GM12872 (cell line): ENCODE measurements around the gene SLC4A9.

Experiments used
- CTCF ChIP-seq: IDR thresholded peaks from 3 replicates; pipeline ENCODE4 v1.5.1; 2011; ENCODE audit warnings: low read depth, mild to moderate bottlenecking, low read length, moderate library complexity; ENCODE audit not compliant: insufficient read depth

SLC4A9 gene

GRCh38 chr5:140339636-140340035, 20.4 kb upstream of the SLC4A9 start:
- TF ChIP-seq CTCF = no peak

GRCh38 chr5:140340605-140341121, 19.3 kb upstream of the SLC4A9 start:
- TF ChIP-seq CTCF = no peak

- no peak for TF ChIP-seq CTCF
These were observed 18.4 kb upstream of the SLC4A9 start for GRCh38 chr5:140341591-140341990.

GRCh38 chr5:140342287-140342686, 17.7 kb upstream of the SLC4A9 start:
- TF ChIP-seq CTCF = no peak

- no peak for TF ChIP-seq CTCF
These were observed 17.1 kb upstream of the SLC4A9 start for GRCh38 chr5:140342896-140343295.

- TF ChIP-seq CTCF = no peak
These were observed 15.1 kb upstream of the SLC4A9 start for GRCh38 chr5:140344683-140345423.

- peak; percentile 31; the same call in 2 of the 3 replicates for TF ChIP-seq CTCF
These were observed 14.1 kb upstream of the SLC4A9 start for GRCh38 chr5:140345919-140346347.
